Measurements from ENCODE around the gene VAV1. TPM values are rescaled to one million over a fixed set of nuclear protein-coding genes. Genes with fewer than 3 reads are reported as not detected.

The VAV1 gene
- total and polyA plus RNA-seq, 9 donors, result 0.71 to 5.0 (median 2.0) TPM

GRCh38 chr19:6890938-6891337, 118.4 kb downstream of the VAV1 start:
- no peaks in the 10 kb centered on the region for H3K36me3 ChIP-seq
- DNase-seq, result no peak
- H3K27ac ChIP-seq, result no peak overlapping the region
- H3K4me3 ChIP-seq, result no peak overlapping the region
- H3K27me3 ChIP-seq, result no peaks in the 10 kb centered on the region
- H3K4me1 ChIP-seq (ENCODE audit: insufficient read depth), result no peaks in the 10 kb centered on the region
- intact Hi-C loops (cut with DNase I), result no loop called here
- TF ChIP-seq POLR2A (IDR thresholded peaks at IDR 0.05) (no peak), EP300 (IDR thresholded peaks at IDR 0.05) (no peak), CTCF (IDR thresholded peaks at IDR 0.05) (no peak)
- WGBS, 3 donors, result 53 to 67% (median 64%) methylated on average over 8 of the region's 8 CpGs
- H3K9me3 ChIP-seq, result peaks cover 0 to 9% of the 10 kb centered on the region in 2 donors

GRCh38 chr19:6891761-6892385, 119.4 kb downstream of the VAV1 start:
- intact Hi-C loops (cut with DNase I), result no loop called here

GRCh38 chr19:6894313-6894712, 121.8 kb downstream of the VAV1 start:
- Histone ChIP-seq H3K27me3 (no peaks in the 10 kb centered on the region), H3K4me1 (ENCODE audit: insufficient read depth) (no peaks in the 10 kb centered on the region), H3K4me3 (no peak overlapping the region), H3K9me3 (peaks cover 0 to 4% of the 10 kb centered on the region in 2 donors), H3K27ac (no peak overlapping the region), H3K36me3 (no peaks in the 10 kb centered on the region)
- DNase-seq, result no peak
- TF ChIP-seq POLR2A (IDR thresholded peaks at IDR 0.05), result no peak
- TF ChIP-seq CTCF (IDR thresholded peaks at IDR 0.05), result no peak
- no peak for TF ChIP-seq EP300 (IDR thresholded peaks at IDR 0.05)
- 71 to 78% (median 73%) methylated on average over 1 of the region's 1 CpG for WGBS, 3 donors
- intact Hi-C loops (cut with DNase I), result no loop called here

More at GRCh38 chr19:6891761-6892385, 119.4 kb downstream of the VAV1 start:
- H3K27me3 ChIP-seq, result no peaks in the 10 kb centered on the region
- peaks cover 0 to 9% of the 10 kb centered on the region in 2 donors for H3K9me3 ChIP-seq
- WGBS, 3 donors, result 72 to 76% (median 74%) methylated on average over 8 of the region's 8 CpGs
- no peaks in the 10 kb centered on the region for H3K36me3 ChIP-seq
- no peak overlapping the region for H3K27ac ChIP-seq
- no peaks in the 10 kb centered on the region for H3K4me1 ChIP-seq (ENCODE audit: insufficient read depth)
- TF ChIP-seq POLR2A (IDR thresholded peaks at IDR 0.05) (no peak), CTCF (IDR thresholded peaks at IDR 0.05) (no peak), EP300 (IDR thresholded peaks at IDR 0.05) (no peak)
- no peak for DNase-seq
- no peak overlapping the region for H3K4me3 ChIP-seq

GRCh38 chr19:6903446-6903845, 130.9 kb downstream of the VAV1 start:
- DNase-seq, result no peak

More at GRCh38 chr19:6903446-6903845, 130.9 kb downstream of the VAV1 start:
- Histone ChIP-seq H3K4me1 (ENCODE audit: insufficient read depth) (no peaks in the 10 kb centered on the region), H3K9me3 (no peaks in the 10 kb centered on the region), H3K27me3 (no peaks in the 10 kb centered on the region), H3K36me3 (no peaks in the 10 kb centered on the region), H3K4me3 (no peak overlapping the region), H3K27ac (no peak overlapping the region)
- intact Hi-C loops (cut with DNase I), result no loop called here
- TF ChIP-seq EP300 (IDR thresholded peaks at IDR 0.05) (no peak), CTCF (IDR thresholded peaks at IDR 0.05) (no peak), POLR2A (IDR thresholded peaks at IDR 0.05) (no peak)

Measured in ovary (tissue), 9 donors.